ENCODE results near the gene NPAS4. TPM values are rescaled to one million over a fixed set of nuclear protein-coding genes. Genes with fewer than 3 reads are reported as not detected.

The NPAS4 gene
- total and polyA plus RNA-seq, 9 of the 15 experiments (the other 6 are each of a cell fraction or from before 2014, with no cell fraction given), result not detected

- CTCF ChIA-PET (ENCODE audit: low intra/inter-chr PET ratio), result interaction anchor here (1.2 kb wide), 1 partner anchor 17 kb away, joined by 3 read pairs; no protein-coding TSS in a partner anchor
- intact Hi-C loops (cut with micrococcal nuclease), result loop anchor here (1.0 kb wide), 1 partner anchor 24 kb away; no protein-coding TSS in a partner anchor
- no TSS peak for BruUV-seq (replicated peaks)
- TF ChIP-seq SIN3A (IDR thresholded peaks at IDR 0.05; ENCODE audit: borderline replicate concordance in 2 of 2, control insufficient read depth in 1 of 2, low read depth in 2 of 2, low read length in 2 of 2) (peak in 1 of 2 experiments; percentile 51; a peak in 1 of 4 replicates), TAF9B (IDR thresholded peaks at IDR 0.05; ENCODE audit: partially characterized antibody) (peak; percentile 68), SAP30 (IDR thresholded peaks at IDR 0.05; ENCODE audit: borderline replicate concordance, insufficient read depth, low read depth, low read length, poor library complexity, severe bottlenecking) (no peak), TRIM25 (IDR thresholded peaks at IDR 0.05; ENCODE audit: borderline replicate concordance) (no peak), SMAD1 (IDR thresholded peaks at IDR 0.05; ENCODE audit: low read depth, low read length, partially characterized antibody) (peak; percentile 14), BRD9 (IDR thresholded peaks at IDR 0.05; ENCODE audit: low read depth, partially characterized antibody) (no peak), RBM14 (IDR thresholded peaks at IDR 0.05; ENCODE audit: borderline replicate concordance, insufficient read depth, low read depth, low read length) (no peak), PYGO2 (tag; IDR thresholded peaks at IDR 0.05) (no peak), CEBPZ (IDR thresholded peaks at IDR 0.05; ENCODE audit: borderline replicate concordance, low read depth, low read length) (no peak), BMI1 (IDR thresholded peaks at IDR 0.05; ENCODE audit: low read length) (no peak), SREBF2 (CRISPR knock-in tag; IDR thresholded peaks at IDR 0.05) (no peak), HDAC2 (IDR thresholded peaks at IDR 0.05) (no peak), RBM15 (IDR thresholded peaks at IDR 0.05; ENCODE audit: insufficient read depth, low read length) (no peak)
Measured at GRCh38 chr11:66371627-66372415, 49.0 kb upstream of the NPAS4 start, which contains the start of gene SLC29A2. Gene SLC29A2 (minus strand): TSS chr11:66371760. CDS start chr11:66371591, 169 bp downstream.

More at GRCh38 chr11:66371627-66372415, 49.0 kb upstream of the NPAS4 start, which contains the start of gene SLC29A2:
- H2AFZ ChIP-seq (ENCODE audit: low read depth, low read length), result peak within 1 kb of the TSS; percentile 82
- H3K4me3 ChIP-seq, result peak within 1 kb of the TSS; percentile 93
- peak within 1 kb of the TSS; percentile 99 for H3K4me2 ChIP-seq (ENCODE audit: insufficient read depth, low read length)
- peaks cover 39% of the 10 kb centered on the region for H3K36me3 ChIP-seq (ENCODE audit: control insufficient read depth, insufficient read depth, low read length)
- peak within 1 kb of the TSS; percentile 94 to 96 for H3K9ac ChIP-seq (ENCODE audit: insufficient read depth in 1 of 2, low read depth in 2 of 2, low read length in 2 of 2)
- peaks cover 7% of the 10 kb centered on the region; the same call in 1 of the 2 replicates for H4K20me1 ChIP-seq (replicated peaks; ENCODE audit: control insufficient read depth, insufficient read depth, low read length)
- peaks cover 7% of the 10 kb centered on the region for H3K9me1 ChIP-seq (ENCODE audit: control insufficient read depth, insufficient read depth, low read length)
- WGBS (ENCODE audit: insufficient coverage, low coverage, missing lambda C conversion rate), result 0% methylated on average over 36 of the region's 72 CpGs
- no peaks in the 10 kb centered on the region for H3K27me3 ChIP-seq (ENCODE audit: control insufficient read depth in 2 of 2, insufficient read depth in 2 of 2, low read length in 2 of 2)
- in situ Hi-C loops (cut with MboI), result no loop called here
- POLR2A ChIA-PET, result interaction anchor here (0.6 to 1.9 kb wide), 10 partner anchors 9 to 301 kb away, joined by 3 to 12 read pairs (median 4); partner anchors contain the start of genes BRMS1 and NPAS4
- FAIRE-seq, result peak; percentile 65
- DNase-seq (ENCODE audit: extremely low read depth in 1 of 4, low spot score in 3 of 4), result peak; percentile 95 to 97 (median 96)
- H3K9me3 ChIP-seq (replicated peaks; ENCODE audit: control insufficient read depth, insufficient read depth, low read depth, low read length), result no peaks in the 10 kb centered on the region
- ATAC-seq, result peak; percentile 93
- peaks cover 48% of the 10 kb centered on the region for H3K79me2 ChIP-seq (ENCODE audit: control insufficient read depth, insufficient read depth, low read length)
- H3K4me1 ChIP-seq (replicated peaks in 1 of 2; ENCODE audit: control insufficient read depth in 2 of 2, insufficient read depth in 2 of 2, low read length in 2 of 2), result peaks cover 21 to 47% of the 10 kb centered on the region in 2 experiments; a peak in 4 of 5 replicates
- H3K27ac ChIP-seq (ENCODE audit: extremely low read depth, low read depth, low read length), result peak within 1 kb of the TSS; percentile 99
